Stimulated activated naive CD4-positive, alpha-beta T cell (primary cell): Measurements from ENCODE around the gene C15orf39.
"Not testable (repeated sequence)": the region's sequence is repeated elsewhere in the genome, so short reads cannot be mapped to it uniquely, and the experiment has no call there.

ENCODE experiments used
- DNase-seq, 6 experiments: peaks; one replicate each; lab custom pipeline; 2025; lab: John Stamatoyannopoulos, UW

The C15orf39 gene

GRCh38 chr15:75201616-75202250 lies at the start of gene C15orf39:
Gene C15orf39 (plus strand): TSS chr15:75201882. CDS start chr15:75206049, 4,167 bp downstream.
- DNase-seq, result peak; percentile 74 to 95 (median 82)

DNA sequence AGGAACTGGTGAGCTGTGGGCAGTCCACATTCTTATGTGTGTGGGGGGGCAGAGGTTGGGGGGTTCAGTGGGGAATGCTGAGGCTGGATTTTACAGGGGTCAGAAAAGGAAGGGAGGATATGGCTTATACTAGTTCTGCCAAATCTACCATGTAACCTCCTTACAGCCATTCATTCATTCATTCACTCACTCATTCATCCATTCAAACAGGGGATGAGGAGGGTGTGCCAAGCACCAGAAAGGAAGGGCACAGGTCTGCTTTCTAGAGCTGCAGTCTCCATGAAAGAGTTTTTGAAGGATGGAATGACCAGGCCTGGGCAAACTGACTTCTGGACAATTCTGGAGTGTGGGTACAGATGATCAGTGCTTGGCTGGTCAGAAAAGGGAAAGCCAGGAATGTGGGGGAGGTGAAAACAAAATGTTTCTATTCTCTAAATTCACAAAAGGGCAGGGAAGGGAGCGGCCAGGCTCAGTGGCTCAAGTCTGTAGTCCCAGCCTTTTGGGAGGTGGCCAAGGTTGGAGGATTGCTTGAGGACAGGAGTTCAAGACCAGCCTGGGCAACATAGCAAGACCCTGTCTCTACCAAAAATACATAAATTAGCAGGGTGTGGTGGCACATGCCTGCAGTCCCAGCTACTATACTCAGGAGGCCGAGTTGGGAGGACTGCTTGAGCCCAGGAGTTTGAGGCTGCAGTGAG lies 49.2 kb upstream of the C15orf39 start:
- no peak for DNase-seq

GRCh38 chr15:75153087-75153486 lies 48.6 kb upstream of the C15orf39 start:
- DNase-seq, result peak in 1 of 6 experiments; percentile 1

DNA sequence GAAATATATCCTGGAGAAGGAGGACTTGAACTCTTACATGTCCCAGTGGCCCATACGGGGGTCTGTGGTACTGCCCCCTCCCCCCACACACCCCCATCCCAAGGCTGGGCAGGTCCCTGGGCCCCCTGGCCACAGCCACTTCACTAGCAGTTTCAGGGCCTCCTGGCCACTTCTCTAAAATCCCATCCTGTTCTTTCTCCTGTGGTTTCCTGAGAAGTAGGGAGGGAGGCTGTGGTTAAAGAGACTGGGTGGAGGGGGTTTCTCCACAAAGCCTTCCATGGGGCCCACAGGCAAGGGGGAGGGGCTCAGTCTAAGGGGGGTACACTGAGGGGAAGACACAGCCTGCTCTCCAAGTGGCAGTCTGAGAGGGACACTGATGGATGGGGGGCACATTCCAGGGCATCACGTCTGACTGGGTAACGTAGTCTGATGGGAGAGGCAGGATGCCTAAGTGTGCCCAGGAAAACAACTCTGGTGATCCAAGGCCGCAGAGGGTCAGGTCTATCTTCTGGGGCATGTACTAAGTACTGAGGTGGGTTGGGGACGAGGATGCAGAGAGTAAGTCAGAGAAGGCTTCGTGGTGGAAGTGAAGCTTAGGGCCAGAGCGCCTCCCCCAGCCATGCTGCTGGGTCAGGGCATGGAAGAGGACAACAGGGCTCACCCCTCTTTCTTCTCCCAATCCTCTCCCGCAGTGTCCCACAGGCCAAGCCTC lies 48.0 kb upstream of the C15orf39 start:
- no peak for DNase-seq

DNA sequence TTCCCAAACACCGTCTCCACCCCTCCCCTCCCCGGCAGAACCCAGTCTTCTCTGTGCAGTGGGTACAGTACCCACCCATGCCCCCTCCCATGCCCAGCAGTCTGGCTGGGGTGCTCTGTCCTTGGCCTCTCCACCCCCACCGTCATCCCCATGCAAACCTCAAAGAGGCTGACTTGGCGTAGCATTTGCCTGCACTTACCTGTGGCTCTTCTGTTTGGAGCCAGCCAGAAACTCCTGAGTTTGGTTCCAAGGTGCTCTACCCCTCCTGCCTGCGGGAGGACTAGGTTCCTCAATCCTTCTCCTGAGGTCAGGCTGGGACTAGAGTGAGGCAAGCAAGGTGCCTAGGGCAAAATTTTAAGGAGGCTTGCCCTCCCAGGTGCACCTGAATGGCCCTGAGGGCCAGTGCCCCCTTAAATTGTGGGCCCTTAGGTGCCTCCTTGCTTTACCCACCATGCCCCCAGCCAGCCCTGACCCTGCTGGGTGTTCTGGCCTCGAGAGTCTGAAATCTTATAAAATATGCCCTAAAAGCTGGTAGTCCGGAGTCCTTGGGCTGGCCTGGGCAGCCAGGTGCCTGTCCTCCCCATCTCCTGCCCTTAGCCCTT lies 47.1 kb upstream of the C15orf39 start:
- DNase-seq, result no peak

- no peak for DNase-seq
These were observed 45.1 kb upstream of the C15orf39 start for GRCh38 chr15:75156326-75157215.

- DNase-seq, result no peak
These were observed 43.3 kb upstream of the C15orf39 start for GRCh38 chr15:75158402-75158801.

GRCh38 chr15:75159244-75159643 lies 42.4 kb upstream of the C15orf39 start:
- no peak for DNase-seq

GRCh38 chr15:75161106-75161916 lies 40.4 kb upstream of the C15orf39 start:
- no peak for DNase-seq

DNA sequence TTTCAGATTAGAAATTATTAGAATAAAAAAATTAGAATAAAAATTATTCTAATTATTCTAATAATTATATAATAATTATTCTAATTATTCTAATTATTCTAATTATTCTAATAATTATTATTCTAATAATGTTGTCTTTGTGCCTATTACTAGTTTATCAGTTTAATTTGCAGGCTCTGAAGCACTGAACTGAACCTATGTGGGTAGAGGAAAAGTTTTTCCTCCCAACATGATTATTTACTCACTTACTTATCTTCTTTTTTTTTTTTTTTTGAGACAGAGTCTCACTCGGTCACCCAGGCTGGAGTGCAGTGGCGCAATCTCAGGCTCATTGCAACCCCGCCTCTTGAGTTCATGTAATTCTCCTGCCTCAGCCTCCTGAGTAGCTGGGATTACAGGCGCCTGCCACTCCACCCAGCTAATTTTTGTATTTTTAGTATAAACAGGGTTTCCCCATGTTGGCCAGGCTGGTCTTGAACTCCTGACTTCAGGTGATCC lies 39.7 kb upstream of the C15orf39 start:
- DNase-seq, result no peak

GRCh38 chr15:75163150-75163564 lies 38.5 kb upstream of the C15orf39 start:
- no peak for DNase-seq

DNA sequence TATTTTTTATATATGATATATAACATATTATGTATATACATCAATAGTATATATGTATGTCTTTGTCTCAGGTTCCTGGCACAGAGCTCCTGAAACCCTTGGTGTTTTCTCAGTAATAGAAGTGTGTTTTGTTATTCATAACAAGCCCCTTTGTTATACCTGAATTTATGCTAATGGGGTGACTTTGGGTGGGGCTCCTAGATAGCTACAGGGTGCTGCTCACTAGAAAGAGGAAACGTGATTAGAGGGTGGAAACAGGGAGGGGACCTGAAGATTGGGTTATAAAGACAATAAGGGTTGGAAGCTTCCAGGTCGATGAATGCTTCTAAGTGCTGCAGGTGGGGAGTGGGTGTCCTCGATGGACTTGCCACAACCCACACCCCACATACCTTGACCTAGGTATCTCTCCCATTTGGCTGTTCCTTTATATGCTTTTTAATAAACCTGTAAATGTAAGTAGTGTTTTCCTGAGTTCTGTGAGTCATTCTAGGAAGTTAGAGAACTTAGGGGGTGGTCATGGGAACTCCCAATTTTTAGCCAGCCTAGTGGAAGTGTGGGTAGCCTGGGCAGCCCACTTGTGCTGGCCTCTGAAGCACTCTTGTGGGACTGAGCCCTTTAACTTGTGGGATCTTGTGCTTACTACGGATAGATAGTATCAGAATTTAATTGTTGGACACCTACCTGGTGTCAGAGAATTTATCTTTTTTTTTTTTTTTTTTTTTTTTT lies 36.9 kb upstream of the C15orf39 start:
- no peak for DNase-seq

DNA sequence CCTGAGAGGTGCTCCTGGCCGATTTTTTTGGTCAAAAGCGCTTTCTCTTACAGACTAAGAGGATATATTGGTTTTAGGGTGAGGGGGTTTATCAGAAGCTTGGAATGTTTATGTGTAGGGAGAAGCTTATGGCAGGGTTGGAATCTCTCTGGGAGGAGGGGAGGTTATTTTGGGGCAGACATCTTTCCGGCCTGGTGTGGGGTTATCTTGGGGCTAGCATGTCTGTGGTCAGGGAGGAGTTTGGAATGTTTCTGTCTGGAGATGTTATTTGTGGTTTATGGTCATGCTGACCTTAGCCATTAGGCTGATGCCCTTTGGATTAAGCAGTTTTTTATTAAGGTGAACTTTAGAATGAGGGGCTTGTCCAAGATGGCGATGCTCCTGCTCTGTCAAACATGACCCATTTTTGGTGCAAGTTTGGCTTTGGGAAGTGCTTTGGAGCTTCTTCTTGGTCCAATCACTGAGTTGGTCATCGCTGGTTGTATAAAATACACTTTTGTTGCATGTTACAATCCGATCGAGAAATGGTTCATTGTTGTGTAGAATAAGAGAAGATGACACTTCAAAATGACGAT lies 35.1 kb upstream of the C15orf39 start:
- DNase-seq, result not testable (repeated sequence)

GRCh38 chr15:75167588-75168350 lies 33.9 kb upstream of the C15orf39 start:
- no peak for DNase-seq

GRCh38 chr15:75168374-75168773 lies 33.3 kb upstream of the C15orf39 start:
- no peak for DNase-seq

DNA sequence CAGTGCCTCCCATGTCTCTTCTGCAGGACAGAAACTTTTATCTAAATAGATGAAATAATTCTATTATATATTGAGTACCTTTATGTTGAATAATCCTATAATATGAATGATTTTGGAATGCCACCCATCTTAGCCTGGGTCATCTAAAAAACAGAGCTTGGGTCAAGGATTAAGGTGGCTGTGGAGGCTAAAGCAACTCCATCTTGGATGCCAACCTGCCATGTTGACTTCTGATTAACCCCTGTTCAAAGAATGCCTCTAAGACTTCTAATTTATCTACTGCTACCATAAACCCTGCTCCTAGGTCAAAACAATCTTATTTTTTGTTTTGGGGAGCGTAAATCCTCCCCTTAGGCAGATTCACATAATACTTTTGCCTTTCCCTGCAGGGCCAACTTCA lies 31.5 kb upstream of the C15orf39 start:
- DNase-seq, result no peak

DNA sequence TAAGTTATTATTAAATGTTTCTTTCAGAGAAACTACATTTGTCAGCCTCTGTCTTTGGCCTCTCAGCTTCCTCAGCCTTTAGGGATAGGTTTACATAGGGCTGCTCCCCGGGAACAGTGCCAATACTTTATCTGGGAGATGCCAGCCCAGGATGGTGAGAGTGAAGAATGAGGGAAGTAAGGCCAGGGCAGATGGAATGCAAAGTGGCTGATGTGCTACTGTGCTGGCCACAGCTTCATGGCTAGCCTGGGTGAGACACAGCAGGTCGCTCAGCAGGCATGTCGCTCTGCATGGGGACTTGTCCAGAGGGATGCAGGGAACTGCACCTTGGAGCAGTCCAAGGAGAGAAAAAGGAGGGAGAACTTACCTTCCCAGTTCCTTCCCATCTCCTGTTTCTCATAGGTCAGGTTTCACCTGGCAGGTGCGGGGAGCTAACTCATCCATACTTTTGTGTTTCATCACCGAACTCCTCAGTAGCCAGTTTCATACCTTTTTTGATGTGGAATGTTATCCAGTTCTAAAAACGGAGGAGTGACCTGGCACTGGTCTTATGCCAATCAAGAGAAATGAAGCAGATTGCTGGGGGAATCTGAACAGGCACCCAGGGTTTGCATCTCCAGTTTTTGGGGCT lies 30.9 kb upstream of the C15orf39 start:
- no peak for DNase-seq

- DNase-seq, result no peak
These were observed 30.3 kb upstream of the C15orf39 start for GRCh38 chr15:75171408-75171807.
